GM12891 (cell line): ENCODE results near the gene PDXDC1.
"Not testable (repeated sequence)": the region's sequence is repeated elsewhere in the genome, so short reads cannot be mapped to it uniquely, and the experiment has no call there.

Experiments
- POLR2A ChIP-seq: IDR thresholded peaks from 2 replicates; pipeline ENCODE4 v1.6.1; 2011; ENCODE audit warnings: low read depth, low read length, control low read depth
- POLR2AphosphoS5 ChIP-seq: IDR thresholded peaks from 2 replicates; pipeline ENCODE4 v1.6.1; 2011; ENCODE audit warnings: low read depth, low read length, control low read depth
- POU2F2 ChIP-seq: IDR thresholded peaks from 2 replicates; pipeline ENCODE4 v1.6.1; 2011; ENCODE audit warnings: low read depth, mild to moderate bottlenecking, control low read depth, low read length, moderate library complexity
- TAF1 ChIP-seq: IDR thresholded peaks from 2 replicates; pipeline ENCODE4 v1.6.1; 2011; ENCODE audit warnings: low read depth, low read length, control low read depth

DNA sequence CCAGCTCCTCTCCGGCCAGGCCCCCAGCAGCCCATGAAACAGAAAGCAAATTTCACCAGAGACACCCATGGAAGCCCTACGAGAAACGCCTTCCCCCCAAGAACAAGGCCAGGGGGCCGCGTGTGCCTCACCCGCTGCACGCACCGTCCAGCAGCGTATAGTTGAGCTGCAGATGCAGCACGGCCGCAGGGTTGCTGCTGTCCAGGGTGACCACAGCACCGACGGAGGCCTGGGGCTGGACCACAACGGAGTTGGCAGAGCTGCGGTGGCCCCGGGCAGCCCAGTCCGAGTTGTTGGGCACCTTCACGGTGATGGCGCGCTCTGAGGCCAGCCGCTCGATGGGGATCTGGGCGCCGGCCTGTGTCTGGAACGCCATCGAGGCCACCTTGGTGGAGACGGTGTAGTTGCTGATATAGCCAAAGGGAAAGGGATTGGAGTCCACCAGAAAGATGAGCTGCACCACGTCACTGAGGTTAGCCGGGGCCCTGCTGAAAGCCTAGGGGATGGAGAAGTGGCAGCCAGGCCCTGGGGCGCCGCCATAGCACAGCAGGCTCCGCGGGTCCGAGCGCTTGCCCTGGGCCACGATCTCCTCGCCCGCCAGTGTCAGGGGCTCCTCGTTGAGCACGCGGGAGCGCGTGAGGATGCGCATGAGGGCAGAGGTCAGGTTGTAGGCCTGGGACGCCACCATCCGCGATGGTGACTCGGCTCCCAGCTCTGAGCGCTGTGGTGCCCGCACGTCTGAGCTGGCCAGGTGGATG lies 156.3 kb downstream of the PDXDC1 start:
- not testable (repeated sequence) for TF ChIP-seq POLR2AphosphoS5, POU2F2, TAF1, POLR2A
